Stimulated activated CD4-positive, alpha-beta T cell treated with anti-CD3 and anti-CD28 coated beads, Interleukin-15, amount 100 ng/mL, for 1 hour (primary cell): ENCODE results near the gene LDB1.
A peak's percentile ranks its signal among the peaks of the same experiment; 100 is the strongest.

Source experiments
- DNase-seq, 2 donors: peaks; one replicate each; pipeline ENCODE4 v3.0.0-alpha.2; 2020; ENCODE audit warnings: low read depth in 1 of 2, low spot score in 1 of 2

LDB1 gene

GRCh38 chr10:102113261-102113955 is 6.8 kb downstream of the LDB1 start:
- no peak for DNase-seq

GRCh38 chr10:102112210-102112817 is 7.9 kb downstream of the LDB1 start:
- DNase-seq, result no peak

- DNase-seq, result no peak
These were observed 8.9 kb downstream of the LDB1 start for GRCh38 chr10:102111276-102111675.

GRCh38 chr10:102109166-102110116 is 10.7 kb downstream of the LDB1 start:
- DNase-seq, result no peak

- no peak for DNase-seq
These were observed 13.2 kb downstream of the LDB1 start for GRCh38 chr10:102106998-102107397.

- no peak for DNase-seq
These were observed 17.7 kb downstream of the LDB1 start for GRCh38 chr10:102102421-102102820.

- no peak for DNase-seq
These were observed 19.0 kb downstream of the LDB1 start for GRCh38 chr10:102101152-102101551.

DNA sequence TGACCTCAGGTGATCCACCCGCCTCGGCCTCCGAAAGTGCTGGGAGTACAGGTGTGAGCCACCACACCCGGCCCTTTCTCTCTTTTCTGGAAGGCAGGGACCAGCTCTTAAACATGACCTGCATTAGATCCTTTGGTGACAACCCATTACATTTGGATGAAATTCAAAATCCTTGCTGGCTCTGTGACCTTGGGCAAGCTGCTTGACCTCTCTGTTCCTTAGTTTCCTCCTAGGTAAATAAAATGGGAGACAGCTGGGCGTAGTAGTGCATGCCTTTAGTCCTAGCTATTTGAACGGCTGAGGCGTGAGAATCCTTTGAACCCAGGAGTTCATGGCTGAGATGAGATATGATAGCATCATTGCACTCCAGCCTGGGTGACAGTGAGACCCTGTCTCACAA is 23.7 kb downstream of the LDB1 start:
- no peak for DNase-seq

DNA sequence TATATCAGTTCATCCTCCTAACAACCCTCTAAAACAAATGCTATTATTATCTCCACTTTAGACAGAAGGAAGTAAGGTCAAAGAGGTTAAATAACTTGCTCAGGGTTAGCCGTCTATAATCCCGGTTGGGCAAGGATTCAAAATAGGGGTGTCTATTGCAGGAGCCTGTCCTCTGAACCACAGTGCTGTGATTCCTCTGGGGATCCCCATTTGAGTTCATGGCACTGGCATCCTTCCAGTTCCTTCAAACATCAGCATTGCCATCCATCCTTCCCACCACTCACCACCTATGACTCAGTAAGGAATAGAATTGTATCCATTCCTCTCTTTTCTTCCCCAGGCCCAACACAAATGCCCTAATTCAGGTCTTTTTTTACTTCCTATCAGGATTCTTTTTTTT is 29.4 kb downstream of the LDB1 start:
- no peak for DNase-seq

DNA sequence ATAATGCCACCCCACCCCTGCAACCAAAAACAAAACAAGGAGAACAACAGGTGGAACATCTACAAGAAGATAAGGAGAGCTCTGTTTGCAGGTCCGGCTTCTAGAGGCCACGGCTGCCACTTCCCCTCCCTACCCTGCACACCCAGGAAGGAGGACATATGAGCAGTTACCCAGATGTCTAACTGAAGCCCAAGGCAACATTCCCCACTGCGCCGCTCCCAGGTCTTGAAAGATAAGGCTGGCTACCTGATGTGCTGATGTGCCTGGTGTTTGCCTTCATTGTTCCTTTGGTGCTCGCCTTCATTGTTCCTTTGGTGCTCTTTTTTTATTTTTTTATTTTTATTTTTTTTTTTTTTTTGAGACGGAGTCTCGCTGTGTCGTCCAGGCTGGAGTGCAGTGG is 34.0 kb downstream of the LDB1 start:
- no peak for DNase-seq

- no peak for DNase-seq
These were observed 34.8 kb downstream of the LDB1 start for GRCh38 chr10:102085336-102085735.

GRCh38 chr10:102083541-102083940 is 36.6 kb downstream of the LDB1 start:
- DNase-seq, result no peak

GRCh38 chr10:102072673-102073527 is 47.3 kb downstream of the LDB1 start:
- DNase-seq, result peak; percentile 55 to 66

GRCh38 chr10:102069071-102069470 is 51.1 kb downstream of the LDB1 start:
- DNase-seq, result no peak

DNA sequence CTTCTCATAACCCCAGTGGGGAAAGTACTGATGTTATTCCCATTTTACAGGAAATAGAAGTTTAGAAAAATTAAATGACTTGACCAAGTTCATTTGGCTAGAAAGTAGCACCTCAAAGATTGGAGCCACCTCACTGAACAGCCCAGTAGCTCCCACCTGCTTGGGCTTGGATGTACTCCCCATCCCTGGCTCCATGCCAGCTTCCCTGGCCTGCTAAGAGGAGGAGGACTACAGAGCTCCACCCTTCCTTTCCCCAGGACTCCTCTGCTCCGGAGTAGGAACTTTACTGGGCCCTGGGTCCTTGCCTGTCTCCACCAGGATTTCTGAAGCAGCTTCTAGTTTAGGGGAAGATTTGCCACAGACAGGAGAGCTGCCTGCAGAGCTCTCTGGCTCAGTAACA is 52.0 kb downstream of the LDB1 start:
- DNase-seq, result no peak

DNA sequence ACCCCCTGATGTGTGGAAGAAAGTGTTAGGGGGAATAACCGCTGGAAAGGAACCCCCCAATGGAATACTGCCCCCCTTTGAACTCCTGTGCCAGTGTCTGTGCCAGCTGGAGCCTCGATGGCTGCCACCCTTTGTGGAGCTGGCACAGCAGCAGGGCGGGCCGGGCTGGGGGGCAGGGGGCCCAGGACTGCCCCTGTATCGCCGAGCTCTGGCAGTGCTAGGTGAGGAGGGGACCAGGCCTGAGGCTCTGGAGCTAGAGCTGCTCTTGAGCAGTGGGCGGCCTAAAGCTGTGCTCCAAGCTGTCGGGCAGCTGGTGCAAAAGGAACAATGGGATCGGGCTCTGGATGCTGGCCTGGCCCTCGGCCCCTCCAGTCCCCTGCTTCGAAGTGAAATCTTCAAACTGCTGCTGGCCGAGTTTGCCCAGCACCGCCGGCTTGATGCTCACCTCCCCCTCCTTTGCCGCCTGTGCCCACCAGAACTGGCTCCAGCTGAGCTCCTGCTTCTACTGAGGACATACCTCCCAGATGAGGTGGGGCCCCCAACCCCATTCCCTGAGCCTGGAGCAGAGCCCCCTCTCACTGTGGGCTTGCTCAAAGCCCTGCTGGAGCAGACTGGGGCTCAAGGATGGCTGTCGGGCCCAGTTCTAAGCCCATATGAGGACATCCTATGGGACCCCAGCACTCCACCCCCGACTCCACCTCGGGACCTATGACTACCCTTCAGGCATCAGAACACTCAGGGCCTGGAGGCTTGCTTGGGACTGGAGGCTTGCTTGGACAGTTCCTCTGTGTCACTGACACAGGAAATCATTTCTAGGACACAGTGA is 52.9 kb downstream of the LDB1 start:
- no peak for DNase-seq

GRCh38 chr10:102066399-102067088 is 53.6 kb downstream of the LDB1 start:
- DNase-seq, result no peak

GRCh38 chr10:102065561-102066398 is 54.4 kb downstream of the LDB1 start:
- no peak for DNase-seq
